Fibroblast of lung (primary cell): Measurements from ENCODE around the gene IMMP2L. TPM values are rescaled to one million over a fixed set of nuclear protein-coding genes. Genes with fewer than 3 reads are reported as not detected.

Source experiments
- DNase-seq, 2 donors: peaks; one replicate each; pipeline versions ENCODE4 v3.0.0 to v3.0.0-alpha.2; 2010; ENCODE audit warnings: low read depth in 2 of 2
- H2AFZ ChIP-seq: 2 replicates; pipeline ENCODE4 v1.5.1; 2012; ENCODE audit warnings: low read length, control low read depth, inconsistent platforms
- H3K27ac ChIP-seq: 2 replicates; pipeline ENCODE4 v1.5.1; 2011; ENCODE audit warnings: low read length, control low read depth; ENCODE audit not compliant: insufficient read depth
- H3K27me3 ChIP-seq: 2 replicates; pipeline ENCODE4 v1.5.1; 2011; ENCODE audit warnings: mild to moderate bottlenecking, low read length; ENCODE audit not compliant: control insufficient read depth, insufficient read depth
- H3K36me3 ChIP-seq: 2 replicates; pipeline ENCODE4 v1.5.1; 2011; ENCODE audit warnings: low read length; ENCODE audit not compliant: control insufficient read depth, insufficient read depth
- H3K4me1 ChIP-seq: 2 replicates; pipeline ENCODE4 v1.5.1; 2011; ENCODE audit warnings: low read length; ENCODE audit not compliant: control insufficient read depth, insufficient read depth; ENCODE audit errors: extremely low read depth
- H3K4me2 ChIP-seq: 2 replicates; pipeline ENCODE4 v1.5.1; 2011; ENCODE audit warnings: low read length, control low read depth; ENCODE audit not compliant: insufficient read depth; ENCODE audit errors: extremely low read depth
- H3K4me3 ChIP-seq, 4 experiments: fragments of 200-600 bp in 1 of 4; sonication (generic) in 1 of 4; replicated peaks in 1 of 4; 2 replicates each; pipeline ENCODE4 v1.5.1; 2011 to 2016; ENCODE audit warnings: low read length in 4 of 4, low read depth in 3 of 4, mild to moderate bottlenecking in 3 of 4, control low read depth in 2 of 4, inconsistent platforms in 1 of 4, mixed read lengths in 1 of 4; ENCODE audit not compliant: insufficient read depth in 1 of 4; ENCODE audit errors: control extremely low read depth in 1 of 4
- H3K79me2 ChIP-seq: 2 replicates; pipeline ENCODE4 v1.5.1; 2012; ENCODE audit warnings: mild to moderate bottlenecking, low read length, inconsistent platforms; ENCODE audit not compliant: control insufficient read depth, insufficient read depth
- H3K9ac ChIP-seq: 2 replicates; pipeline ENCODE4 v1.5.1; 2011; ENCODE audit warnings: mild to moderate bottlenecking, low read length, control low read depth; ENCODE audit not compliant: insufficient read depth
- H3K9me3 ChIP-seq: 2 replicates; pipeline ENCODE4 v1.5.1; 2012; ENCODE audit warnings: low read depth, low read length; ENCODE audit not compliant: control insufficient read depth, insufficient read depth
- H4K20me1 ChIP-seq: 2 replicates; pipeline ENCODE4 v1.5.1; 2011; ENCODE audit warnings: low read length; ENCODE audit not compliant: control insufficient read depth, insufficient read depth; ENCODE audit errors: extremely low read depth
- CTCF ChIP-seq, 2 donors: IDR thresholded peaks in 1 of 2; conservative IDR thresholded peaks in 1 of 2; 1 replicate in 1 of 2; 2 replicates in 1 of 2; pipeline ENCODE4 v1.5.1; 2011 to 2012; ENCODE audit warnings: low read length in 2 of 2, control low read depth in 1 of 2, inconsistent platforms in 1 of 2, low read depth in 1 of 2, mild to moderate bottlenecking in 1 of 2
- EZH2 ChIP-seq: IDR thresholded peaks from 2 replicates; pipeline ENCODE4 v1.5.1; 2012; ENCODE audit warnings: low read length, control low read depth, mild to moderate bottlenecking; ENCODE audit errors: missing control alignments
- polyA plus RNA-seq, 2 donors: library from polyadenylated mRNA; depleted of rRNA in 1 of 2; stranded (reverse) in 1 of 2; unstranded in 1 of 2; fragments of >200 nt; gene quantifications; 2 replicates each; pipeline ENCODE4 v1.2.1, GENCODE V29; 2011 to 2012; ENCODE audit warnings: missing spikeins in 1 of 2
- total RNA-seq: library from RNA; depleted of rRNA; stranded (reverse); fragments of >200 nt; gene quantifications from 2 replicates; pipeline ENCODE4 v1.2.1, GENCODE V29; 2014

Gene IMMP2L
- total and polyA plus RNA-seq, 2 donors (not counting 1 experiment from before 2014, with no cell fraction given) = 6.9 to 14.4 TPM

GRCh38 chr7:111352319-111352718, 210.0 kb downstream of the IMMP2L start:
- Histone ChIP-seq H4K20me1 (no peaks in the 10 kb centered on the region), H3K4me3 (no peak overlapping the region), H3K4me1 (no peaks in the 10 kb centered on the region), H3K27me3 (no peaks in the 10 kb centered on the region), H3K27ac (no peak overlapping the region), H3K9me3 (no peaks in the 10 kb centered on the region), H3K79me2 (no peaks in the 10 kb centered on the region), H3K9ac (no peak overlapping the region), H3K4me2 (no peak overlapping the region), H3K36me3 (no peaks in the 10 kb centered on the region), H2AFZ (no peak overlapping the region)
- DNase-seq = no peak
- TF ChIP-seq CTCF (conservative IDR thresholded peaks at IDR 0.05 in 1 of 2, IDR thresholded peaks at IDR 0.05 in 1 of 2; ENCODE audit: low read depth in 1 of 2, low read length in 2 of 2) (no peak), EZH2 (no peak)

- H3K9me3 ChIP-seq = no peaks in the 10 kb centered on the region
- no peak overlapping the region for H3K4me2 ChIP-seq
- no peak overlapping the region for H2AFZ ChIP-seq
- H3K36me3 ChIP-seq = no peaks in the 10 kb centered on the region
- TF ChIP-seq EZH2 (no peak), CTCF (conservative IDR thresholded peaks at IDR 0.05 in 1 of 2, IDR thresholded peaks at IDR 0.05 in 1 of 2; ENCODE audit: low read depth in 1 of 2, low read length in 2 of 2) (no peak)
- no peaks in the 10 kb centered on the region for H4K20me1 ChIP-seq
- no peaks in the 10 kb centered on the region for H3K27me3 ChIP-seq
- H3K27ac ChIP-seq = no peak overlapping the region
- H3K4me3 ChIP-seq = no peak overlapping the region
- no peaks in the 10 kb centered on the region for H3K79me2 ChIP-seq
- no peaks in the 10 kb centered on the region for H3K4me1 ChIP-seq
- no peak for DNase-seq
- no peak overlapping the region for H3K9ac ChIP-seq
Observed at GRCh38 chr7:111346219-111346618, 216.1 kb downstream of the IMMP2L start.

GRCh38 chr7:111343017-111343416, 219.3 kb downstream of the IMMP2L start:
- Histone ChIP-seq H3K27me3 (no peaks in the 10 kb centered on the region), H3K4me1 (no peaks in the 10 kb centered on the region), H3K9me3 (no peaks in the 10 kb centered on the region), H4K20me1 (no peaks in the 10 kb centered on the region), H3K36me3 (no peaks in the 10 kb centered on the region), H2AFZ (no peak overlapping the region), H3K4me3 (no peak overlapping the region), H3K9ac (no peak overlapping the region), H3K4me2 (no peak overlapping the region), H3K79me2 (no peaks in the 10 kb centered on the region), H3K27ac (no peak overlapping the region)
- no peak for DNase-seq
- no peak for TF ChIP-seq EZH2
- no peak for TF ChIP-seq CTCF (conservative IDR thresholded peaks at IDR 0.05 in 1 of 2, IDR thresholded peaks at IDR 0.05 in 1 of 2; ENCODE audit: low read depth in 1 of 2, low read length in 2 of 2)
